Mesodermal cell (in vitro differentiated cells): ENCODE measurements around the gene SLC25A18. TPM values are rescaled to one million over a fixed set of nuclear protein-coding genes. Genes with fewer than 3 reads are reported as not detected.
A peak's percentile ranks its signal among the peaks of the same experiment; 100 is the strongest.
"Not testable (repeated sequence)": the region's sequence is repeated elsewhere in the genome, so short reads cannot be mapped to it uniquely, and the experiment has no call there.

Experiments
- H3K27ac ChIP-seq: 2 replicates; pipeline ENCODE4 v1.7.0; 2013; ENCODE audit warnings: mild to moderate bottlenecking, low read depth, low read length, moderate library complexity; ENCODE audit not compliant: severe bottlenecking
- H3K36me3 ChIP-seq: 2 replicates; pipeline ENCODE4 v1.7.1; 2013; ENCODE audit warnings: mild to moderate bottlenecking, low read length, moderate library complexity; ENCODE audit not compliant: control insufficient read depth, insufficient read depth
- H3K4me1 ChIP-seq: one replicate; pipeline ENCODE4 v1.7.1; 2013; ENCODE audit warnings: mild to moderate bottlenecking, low read length; ENCODE audit not compliant: insufficient read depth, control insufficient read depth, poor library complexity, severe bottlenecking
- H3K4me3 ChIP-seq: 2 replicates; pipeline ENCODE4 v1.7.0; 2013; ENCODE audit warnings: low read length, control low read depth, mild to moderate bottlenecking; ENCODE audit not compliant: insufficient read depth, poor library complexity, severe bottlenecking; ENCODE audit errors: extremely low read depth
- H3K9me3 ChIP-seq: 2 replicates; pipeline ENCODE4 v1.7.1; 2013; ENCODE audit warnings: mild to moderate bottlenecking, low read length, moderate library complexity; ENCODE audit not compliant: control insufficient read depth
- WGBS, 2 experiments: methylation state at CpG; one replicate each; pipeline ENCODE4 v1.1.5; 2013; ENCODE audit warnings: missing lambda C conversion rate in 2 of 2; ENCODE audit not compliant: insufficient coverage in 2 of 2; 5-methylcytosine and 5-hydroxymethylcytosine counted together
- polyA plus RNA-seq, 2 experiments: library from polyadenylated mRNA; stranded (reverse); fragments of 50-300 nt; gene quantifications; one replicate each; pipeline ENCODE4 v1.2.3, GENCODE V29; 2013

Gene SLC25A18, protein sequence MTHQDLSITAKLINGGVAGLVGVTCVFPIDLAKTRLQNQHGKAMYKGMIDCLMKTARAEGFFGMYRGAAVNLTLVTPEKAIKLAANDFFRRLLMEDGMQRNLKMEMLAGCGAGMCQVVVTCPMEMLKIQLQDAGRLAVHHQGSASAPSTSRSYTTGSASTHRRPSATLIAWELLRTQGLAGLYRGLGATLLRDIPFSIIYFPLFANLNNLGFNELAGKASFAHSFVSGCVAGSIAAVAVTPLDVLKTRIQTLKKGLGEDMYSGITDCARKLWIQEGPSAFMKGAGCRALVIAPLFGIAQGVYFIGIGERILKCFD
- 0.66 TPM for polyA plus RNA-seq (2013, experiment 1 of 2)
- 0.25 TPM for polyA plus RNA-seq (2013, experiment 2 of 2)

DNA sequence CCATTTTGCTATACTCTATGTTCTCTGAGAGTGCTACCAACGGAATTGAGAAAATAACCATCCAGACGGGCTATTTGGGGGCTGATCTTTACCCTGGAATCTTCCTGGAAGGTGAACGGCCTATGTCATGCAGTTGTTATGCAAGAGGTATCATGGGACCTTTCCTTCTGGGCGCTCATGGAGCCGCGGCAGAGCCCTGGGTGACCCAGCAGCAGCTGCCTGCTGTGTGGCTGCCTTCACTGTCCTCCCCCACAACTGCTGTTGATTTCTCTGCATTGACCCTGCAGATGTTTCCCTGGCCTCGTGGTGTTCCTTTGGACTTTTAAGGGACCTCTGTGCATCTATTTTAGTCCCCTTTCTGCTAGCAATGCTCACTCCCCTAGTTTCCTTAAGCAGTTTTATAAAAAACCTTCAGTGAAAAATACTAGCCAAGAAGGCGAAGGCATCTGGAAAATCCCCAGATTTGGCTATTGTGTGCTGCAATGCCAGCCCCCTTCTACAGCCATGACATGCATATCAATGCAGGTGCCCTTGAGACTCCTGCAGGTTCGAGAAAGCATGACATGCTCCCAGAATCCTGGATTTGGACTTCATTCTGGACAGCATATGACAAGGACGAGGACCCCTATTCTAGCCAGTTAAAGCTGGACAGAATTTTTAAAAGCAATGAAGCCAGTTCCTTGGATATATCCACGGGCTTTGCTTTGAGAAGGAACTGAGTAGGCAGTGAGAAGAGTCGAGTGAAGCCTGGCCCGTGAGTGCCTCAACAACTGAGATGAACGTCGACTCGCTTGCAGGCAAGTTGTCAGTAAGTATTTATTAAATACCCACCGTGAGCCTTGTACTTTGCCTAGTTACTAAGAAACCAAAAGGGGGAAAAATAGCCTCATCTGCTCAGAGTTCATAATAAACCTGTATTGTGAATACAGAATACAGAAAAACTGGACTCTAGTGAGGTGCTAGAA is at the start of gene SLC25A18:
SLC25A18 (plus strand) TSS at position 593 of the 965 bp plus-strand sequence. CDS start 16,447 bp downstream, outside the sequence.
- Histone ChIP-seq H3K4me3 (no peak within 1 kb of the TSS), H3K36me3 (peaks cover 22% of the 10 kb centered on the region), H3K27ac (no peak within 1 kb of the TSS), H3K4me1 (peaks cover 7% of the 10 kb centered on the region), H3K9me3 (no peaks in the 10 kb centered on the region)
- WGBS, 2 experiments: 72 to 75% methylated on average over 16 of the region's 17 CpGs

GRCh38 chr22:17513612-17514011 is 49.7 kb upstream of the SLC25A18 start:
- H3K9me3 ChIP-seq: no peaks in the 10 kb centered on the region
- H3K4me1 ChIP-seq: peaks cover 18% of the 10 kb centered on the region
- no peak overlapping the region for H3K4me3 ChIP-seq
- WGBS, 2 experiments: 71 to 100% methylated on average over 1 of the region's 2 CpGs
- peak overlapping the region; percentile 10 for H3K27ac ChIP-seq
- H3K36me3 ChIP-seq: peaks cover 61% of the 10 kb centered on the region

DNA sequence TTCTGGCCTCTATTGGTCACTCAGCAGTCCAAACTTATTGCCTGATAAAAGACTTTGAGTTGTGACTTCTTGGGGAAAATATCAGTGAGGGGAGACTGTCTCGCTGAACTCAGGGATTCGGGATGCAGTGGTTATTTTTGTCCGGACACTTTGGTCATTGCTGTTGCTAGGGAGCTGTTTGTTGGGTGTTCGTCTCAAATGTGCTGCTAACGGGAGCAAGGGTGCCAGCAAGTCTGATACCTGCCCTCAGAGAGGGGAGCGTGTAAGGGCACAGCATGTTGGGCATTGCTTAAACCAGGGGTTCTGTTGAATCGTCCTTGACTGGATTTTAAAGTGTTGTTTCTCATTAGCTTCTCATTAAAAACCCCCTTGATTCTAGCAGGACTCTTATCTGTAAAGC is 49.2 kb upstream of the SLC25A18 start:
- 93 to 96% methylated on average over 6 of the region's 7 CpGs for WGBS, 2 experiments
- Histone ChIP-seq H3K36me3 (peaks cover 59% of the 10 kb centered on the region), H3K9me3 (no peaks in the 10 kb centered on the region), H3K27ac (peak overlapping the region; percentile 5), H3K4me1 (peaks cover 21% of the 10 kb centered on the region), H3K4me3 (no peak overlapping the region)

GRCh38 chr22:17518406-17518805 is 44.9 kb upstream of the SLC25A18 start:
- Histone ChIP-seq H3K4me3 (no peak overlapping the region), H3K4me1 (peaks cover 21% of the 10 kb centered on the region), H3K9me3 (no peaks in the 10 kb centered on the region), H3K27ac (no peak overlapping the region), H3K36me3 (peaks cover 42% of the 10 kb centered on the region)
- 90 to 93% methylated on average over 3 of the region's 3 CpGs for WGBS, 2 experiments

DNA sequence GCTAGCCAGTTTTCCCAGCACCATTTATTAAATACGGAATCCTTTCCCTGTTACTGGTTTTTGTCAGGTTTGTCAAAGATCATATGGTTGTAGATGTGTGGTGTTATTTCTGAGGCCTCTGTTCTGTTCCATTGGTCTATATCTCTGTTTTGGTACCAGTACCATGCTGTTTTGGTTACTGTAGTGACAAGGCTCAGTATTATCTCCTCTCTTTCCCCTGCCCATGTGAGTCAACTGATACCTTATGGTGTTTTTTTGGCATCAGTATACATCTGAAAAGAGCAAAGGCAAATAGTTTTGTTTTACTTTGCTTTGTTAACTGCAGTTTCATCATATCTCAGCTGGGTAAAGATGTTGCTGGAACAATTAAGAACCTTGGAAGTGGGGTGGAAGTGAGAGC is 41.3 kb upstream of the SLC25A18 start:
- H3K9me3 ChIP-seq, H3K4me3 ChIP-seq, H3K27ac ChIP-seq: not testable (repeated sequence)
- Histone ChIP-seq H3K4me1 (peaks cover 15% of the 10 kb centered on the region), H3K36me3 (peaks cover 48% of the 10 kb centered on the region)
- WGBS, 2 experiments: no CpG with 5 or more reads among the region's 1 CpG

DNA sequence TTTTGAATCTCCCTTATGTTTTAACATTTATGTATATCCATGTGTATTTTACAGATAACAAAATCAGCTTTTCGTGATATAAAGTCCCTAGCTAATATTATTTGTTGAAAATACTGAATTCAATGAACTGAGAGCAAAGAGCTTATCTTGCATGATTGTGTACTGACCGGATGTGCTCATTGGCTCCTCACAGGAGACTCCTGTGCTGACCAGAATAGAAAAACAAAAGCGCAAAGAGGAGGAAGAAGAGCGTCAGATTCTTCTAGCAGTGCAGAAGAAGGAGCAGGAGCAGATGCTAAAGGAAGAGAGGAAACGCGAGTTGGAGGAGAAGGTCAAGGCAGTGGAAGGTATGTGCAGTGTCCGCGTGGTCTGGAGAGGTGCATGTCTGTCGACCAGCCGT is 39.4 kb upstream of the SLC25A18 start:
- Histone ChIP-seq H3K36me3 (peaks cover 55% of the 10 kb centered on the region), H3K27ac (no peak overlapping the region), H3K9me3 (no peaks in the 10 kb centered on the region), H3K4me1 (peaks cover under 1% of the 10 kb centered on the region), H3K4me3 (no peak overlapping the region)
- 88 to 91% methylated on average over 7 of the region's 10 CpGs for WGBS, 2 experiments

DNA sequence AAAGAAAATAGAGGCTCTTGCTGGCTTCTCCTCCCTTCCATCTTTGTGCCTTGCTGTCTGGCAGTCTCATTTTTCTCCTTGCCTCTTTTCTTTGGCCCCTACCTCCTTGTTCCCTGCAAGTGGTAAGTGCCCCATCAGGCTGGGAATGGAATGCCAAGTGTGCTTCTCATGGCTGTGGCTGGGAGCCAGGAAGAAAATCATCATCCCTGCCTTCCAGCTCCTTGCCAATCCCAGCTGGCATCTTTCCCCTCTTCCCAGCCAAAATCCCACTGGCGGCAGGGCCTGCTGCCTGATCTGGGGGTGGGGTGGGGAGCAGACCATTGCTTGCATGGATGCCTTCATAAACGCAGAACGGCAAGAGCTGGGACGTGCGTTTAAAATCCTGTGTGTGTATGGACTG is 27.0 kb upstream of the SLC25A18 start:
- Histone ChIP-seq H3K36me3 (peaks cover 60% of the 10 kb centered on the region), H3K27ac (no peak overlapping the region), H3K9me3 (no peaks in the 10 kb centered on the region), H3K4me1 (no peaks in the 10 kb centered on the region), H3K4me3 (no peak overlapping the region)
- 94 to 95% methylated on average over 4 of the region's 5 CpGs for WGBS, 2 experiments

- Histone ChIP-seq H3K27ac (no peak overlapping the region), H3K9me3 (no peaks in the 10 kb centered on the region), H3K4me3 (no peak overlapping the region), H3K4me1 (no peaks in the 10 kb centered on the region), H3K36me3 (peaks cover 64% of the 10 kb centered on the region)
- WGBS, 2 experiments: 80 to 83% methylated on average over 1 of the region's 2 CpGs
These were observed 26.1 kb upstream of the SLC25A18 start for GRCh38 chr22:17537155-17537554.

DNA sequence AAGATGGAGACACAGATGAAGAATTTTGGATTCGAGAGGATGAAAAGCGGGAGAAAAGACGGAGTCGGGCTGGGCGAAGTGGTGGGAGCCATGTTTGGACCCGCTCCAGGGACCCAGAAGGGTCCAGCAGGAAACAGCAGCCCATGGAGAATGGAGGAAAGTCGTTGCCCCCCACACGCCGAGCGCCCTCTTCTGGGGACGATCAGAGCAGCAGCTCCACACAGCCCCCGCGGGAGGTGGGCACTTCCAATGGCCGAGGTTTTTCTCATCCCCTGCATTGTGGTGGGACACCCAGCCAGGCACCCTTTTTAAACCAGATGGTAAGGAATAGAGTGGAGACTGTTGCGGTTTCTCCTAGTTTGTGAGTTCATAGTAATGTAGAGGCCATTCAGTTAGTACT is 22.8 kb upstream of the SLC25A18 start:
- WGBS, 2 experiments: 90 to 91% methylated on average over 15 of the region's 15 CpGs
- no peaks in the 10 kb centered on the region for H3K4me1 ChIP-seq
- H3K27ac ChIP-seq: no peak overlapping the region
- no peak overlapping the region for H3K4me3 ChIP-seq
- H3K9me3 ChIP-seq: no peaks in the 10 kb centered on the region
- peaks cover 78% of the 10 kb centered on the region for H3K36me3 ChIP-seq

- 94 to 96% methylated on average over 7 of the region's 7 CpGs for WGBS, 2 experiments
- H3K27ac ChIP-seq: no peak overlapping the region
- H3K9me3 ChIP-seq: no peaks in the 10 kb centered on the region
- H3K36me3 ChIP-seq: peaks cover 80% of the 10 kb centered on the region
- H3K4me1 ChIP-seq: no peaks in the 10 kb centered on the region
- no peak overlapping the region for H3K4me3 ChIP-seq
These were observed 21.8 kb upstream of the SLC25A18 start for GRCh38 chr22:17541476-17541875.
